ENCODE results near the gene PDSS2.

GRCh38 chr6:107196152-107196551 lies 263.2 kb downstream of the PDSS2 start:
- TF ChIP-seq POLR2A (IDR thresholded peaks at IDR 0.05) = no peak
- TF ChIP-seq CTCF (IDR thresholded peaks at IDR 0.05) = no peak
